Glutamatergic neuron (in vitro differentiated cells): ENCODE data around the gene GPR153. TPM values are rescaled to one million over a fixed set of nuclear protein-coding genes. Genes with fewer than 3 reads are reported as not detected.

ENCODE experiments used
- DNase-seq: peaks from one replicate; pipeline ENCODE4 v3.0.0; 2022
- H3K27ac Mint-ChIP-seq: one replicate; pipeline ENCODE4 v1.8.0; 2020; ENCODE audit warnings: mild to moderate bottlenecking, mixed read lengths, inconsistent platforms; ENCODE audit not compliant: unreplicated experiment
- H3K27me3 Mint-ChIP-seq: one replicate; pipeline ENCODE4 v1.8.0; 2020; ENCODE audit warnings: mild to moderate bottlenecking, moderate library complexity, mixed read lengths, inconsistent platforms; ENCODE audit not compliant: unreplicated experiment
- H3K36me3 Mint-ChIP-seq: one replicate; pipeline ENCODE4 v1.8.0; 2020; ENCODE audit warnings: mild to moderate bottlenecking, mixed read lengths, inconsistent platforms; ENCODE audit not compliant: unreplicated experiment
- H3K4me1 Mint-ChIP-seq: one replicate; pipeline ENCODE4 v1.8.0; 2020; ENCODE audit warnings: mild to moderate bottlenecking, low read depth, mixed read lengths, inconsistent platforms; ENCODE audit not compliant: unreplicated experiment
- H3K4me3 Mint-ChIP-seq: one replicate; pipeline ENCODE4 v1.8.0; 2020; ENCODE audit warnings: mild to moderate bottlenecking, mixed read lengths, inconsistent platforms; ENCODE audit not compliant: unreplicated experiment
- H3K9me3 Mint-ChIP-seq: one replicate; pipeline ENCODE4 v1.8.0; 2020; ENCODE audit warnings: mild to moderate bottlenecking, moderate library complexity, mixed read lengths, inconsistent platforms; ENCODE audit not compliant: unreplicated experiment
- total RNA-seq: library from RNA; stranded (reverse); fragmentation: NEBNext Ultra II Directional; extraction: Animal tissue kit (Norgen Biotek cat#: 25700); gene quantifications from one replicate; pipeline ENCODE4 v1.2.1, GENCODE V29; 2021; ENCODE audit not compliant: unreplicated experiment
- TF ChIP-seq, protein P1 (sequence below): fragments of 200-600 bp; sonication (generic); IDR thresholded peaks from one replicate; pipeline ENCODE4 v1.5.0; 2021; ENCODE audit not compliant: partially characterized antibody, unreplicated experiment

GPR153 gene
- total RNA-seq, 1 donor from 2014 or later = 174 TPM

- H3K9me3 Mint-ChIP-seq = peaks cover 28% of the 10 kb centered on the region
- no peak for DNase-seq
- peaks cover 25% of the 10 kb centered on the region for H3K27me3 Mint-ChIP-seq
- H3K4me1 Mint-ChIP-seq = peaks cover 58% of the 10 kb centered on the region
- H3K36me3 Mint-ChIP-seq = no peaks in the 10 kb centered on the region
- H3K4me3 Mint-ChIP-seq = no peak overlapping the region
- peak overlapping the region; percentile 8 for H3K27ac Mint-ChIP-seq
- TF ChIP-seq, protein P1, sequence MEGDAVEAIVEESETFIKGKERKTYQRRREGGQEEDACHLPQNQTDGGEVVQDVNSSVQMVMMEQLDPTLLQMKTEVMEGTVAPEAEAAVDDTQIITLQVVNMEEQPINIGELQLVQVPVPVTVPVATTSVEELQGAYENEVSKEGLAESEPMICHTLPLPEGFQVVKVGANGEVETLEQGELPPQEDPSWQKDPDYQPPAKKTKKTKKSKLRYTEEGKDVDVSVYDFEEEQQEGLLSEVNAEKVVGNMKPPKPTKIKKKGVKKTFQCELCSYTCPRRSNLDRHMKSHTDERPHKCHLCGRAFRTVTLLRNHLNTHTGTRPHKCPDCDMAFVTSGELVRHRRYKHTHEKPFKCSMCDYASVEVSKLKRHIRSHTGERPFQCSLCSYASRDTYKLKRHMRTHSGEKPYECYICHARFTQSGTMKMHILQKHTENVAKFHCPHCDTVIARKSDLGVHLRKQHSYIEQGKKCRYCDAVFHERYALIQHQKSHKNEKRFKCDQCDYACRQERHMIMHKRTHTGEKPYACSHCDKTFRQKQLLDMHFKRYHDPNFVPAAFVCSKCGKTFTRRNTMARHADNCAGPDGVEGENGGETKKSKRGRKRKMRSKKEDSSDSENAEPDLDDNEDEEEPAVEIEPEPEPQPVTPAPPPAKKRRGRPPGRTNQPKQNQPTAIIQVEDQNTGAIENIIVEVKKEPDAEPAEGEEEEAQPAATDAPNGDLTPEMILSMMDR = no peak
Measured at GRCh38 chr1:6274102-6274501, 13.2 kb upstream of the GPR153 start.

DNA sequence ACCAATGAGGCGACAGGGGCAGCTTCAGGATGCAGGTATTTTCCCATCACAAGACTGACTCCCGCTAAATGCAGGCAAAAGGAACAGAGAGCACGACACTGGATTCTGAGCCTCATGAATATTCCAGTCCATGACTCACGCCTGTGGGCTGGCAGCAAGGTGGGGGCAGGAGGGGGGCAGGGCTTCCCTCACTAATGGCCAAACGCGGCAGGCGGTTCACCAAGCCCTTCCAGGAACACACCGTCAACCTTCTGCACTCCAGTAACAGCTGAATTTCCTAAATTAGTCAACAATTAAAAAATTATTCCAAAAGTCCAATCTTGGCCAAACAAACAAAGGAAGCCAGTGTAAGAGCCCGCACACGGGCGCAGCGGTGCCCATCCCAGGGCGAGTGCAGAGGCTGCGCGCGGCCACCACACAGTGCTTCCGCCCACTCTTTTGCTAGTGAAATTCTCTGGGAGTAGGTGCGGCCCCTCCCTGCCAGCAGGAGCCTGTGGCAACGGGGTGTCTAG, 12.5 kb upstream of the GPR153 start:
- TF ChIP-seq, protein P1 = no peak
- H3K4me1 Mint-ChIP-seq = peaks cover 58% of the 10 kb centered on the region
- H3K27me3 Mint-ChIP-seq = peaks cover 22% of the 10 kb centered on the region
- peak overlapping the region; percentile 57 for H3K4me3 Mint-ChIP-seq
- peak overlapping the region; percentile 89 for H3K27ac Mint-ChIP-seq
- H3K9me3 Mint-ChIP-seq = peaks cover 24% of the 10 kb centered on the region
- no peaks in the 10 kb centered on the region for H3K36me3 Mint-ChIP-seq
- DNase-seq = peak; percentile 64

DNA sequence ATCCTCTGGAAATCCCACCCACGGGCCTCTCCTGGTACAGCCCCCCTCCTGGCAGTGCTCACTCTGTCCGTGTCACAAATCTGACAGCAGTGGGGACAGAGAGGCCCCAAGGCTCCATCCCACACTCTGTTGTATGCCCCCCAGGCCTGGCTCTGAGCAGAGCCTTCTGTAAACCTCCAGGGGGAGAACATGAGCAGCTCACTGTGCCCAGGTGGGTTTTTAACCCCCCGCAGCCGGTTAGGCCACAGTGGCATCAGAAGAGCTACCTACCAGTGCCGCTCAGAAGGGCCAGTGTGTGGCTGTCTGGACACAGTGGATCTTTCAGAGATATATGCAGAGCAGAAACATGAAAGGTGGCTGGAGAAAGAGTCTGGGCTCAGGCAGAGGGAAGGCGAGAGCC, 12.0 kb upstream of the GPR153 start:
- no peak for DNase-seq
- peaks cover 58% of the 10 kb centered on the region for H3K4me1 Mint-ChIP-seq
- H3K4me3 Mint-ChIP-seq = peak overlapping the region; percentile 57
- H3K36me3 Mint-ChIP-seq = no peaks in the 10 kb centered on the region
- H3K9me3 Mint-ChIP-seq = peaks cover 21% of the 10 kb centered on the region
- H3K27me3 Mint-ChIP-seq = peaks cover 19% of the 10 kb centered on the region
- peak overlapping the region; percentile 89 for H3K27ac Mint-ChIP-seq
- TF ChIP-seq, protein P1 = no peak

- DNase-seq = no peak
- peaks cover 22% of the 10 kb centered on the region for H3K9me3 Mint-ChIP-seq
- peak overlapping the region; percentile 89 for H3K27ac Mint-ChIP-seq
- H3K4me1 Mint-ChIP-seq = peaks cover 59% of the 10 kb centered on the region
- peak overlapping the region; percentile 55 for H3K4me3 Mint-ChIP-seq
- TF ChIP-seq, protein P1 = no peak
- H3K27me3 Mint-ChIP-seq = peaks cover 18% of the 10 kb centered on the region
- H3K36me3 Mint-ChIP-seq = no peaks in the 10 kb centered on the region
Measured at GRCh38 chr1:6272452-6272851, 11.6 kb upstream of the GPR153 start.

DNA sequence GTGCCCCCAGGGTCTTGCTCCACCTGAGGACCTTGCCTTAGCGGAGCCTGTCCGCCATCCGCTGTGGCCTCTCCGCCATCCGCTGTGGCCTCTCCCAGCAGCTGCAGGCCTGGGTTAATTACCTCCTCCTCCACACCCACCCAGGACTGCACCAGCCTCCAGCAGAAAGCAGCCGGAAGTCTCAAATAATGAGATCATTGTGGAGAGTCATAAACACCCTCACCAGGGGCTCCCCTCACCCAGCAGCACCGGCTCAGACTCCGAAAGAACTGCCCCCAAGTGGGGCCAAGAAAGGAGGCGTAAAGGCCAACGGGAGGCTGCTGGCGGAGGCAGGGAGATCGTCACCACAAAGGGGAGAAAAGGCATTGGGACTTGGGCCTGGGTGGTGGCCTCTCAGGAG, 10.7 kb upstream of the GPR153 start:
- H3K27ac Mint-ChIP-seq = peak overlapping the region; percentile 97
- H3K4me1 Mint-ChIP-seq = peaks cover 61% of the 10 kb centered on the region
- TF ChIP-seq, protein P1 = no peak
- H3K27me3 Mint-ChIP-seq = peaks cover 16% of the 10 kb centered on the region
- H3K36me3 Mint-ChIP-seq = no peaks in the 10 kb centered on the region
- peak overlapping the region; percentile 49 for H3K4me3 Mint-ChIP-seq
- DNase-seq = no peak
- H3K9me3 Mint-ChIP-seq = peaks cover 19% of the 10 kb centered on the region
